Ecto neural progenitor cell (in vitro differentiated cells): Measurements from ENCODE around the gene DHRS12.
A peak's percentile ranks its signal among the peaks of the same experiment; 100 is the strongest.

ENCODE experiments used
- DNase-seq: peaks from one replicate; pipeline ENCODE4 v3.0.0-alpha.2; 2018; ENCODE audit warnings: low spot score

DHRS12 gene

GRCh38 chr13:51803422-51804294, at the start of gene DHRS12:
Gene DHRS12, minus strand, starts transcription at chr13:51804163. Its CDS starts 4,504 bp downstream, at chr13:51799659.
- DNase-seq, result peak; percentile 87

GRCh38 chr13:51849145-51850101, 45.5 kb upstream of the DHRS12 start:
- DNase-seq, result peak; percentile 73

GRCh38 chr13:51848674-51849073, 44.7 kb upstream of the DHRS12 start:
- no peak for DNase-seq

- no peak for DNase-seq
Observed at GRCh38 chr13:51846756-51847155, 42.8 kb upstream of the DHRS12 start.

- DNase-seq, result no peak
Observed at GRCh38 chr13:51845574-51846318, 41.8 kb upstream of the DHRS12 start.

- DNase-seq, result peak; percentile 83
Observed at GRCh38 chr13:51844862-51845573, 41.1 kb upstream of the DHRS12 start, which contains the start of gene TMEM272. Gene TMEM272, minus strand, starts transcription at chr13:51845177. Its CDS starts 6,647 bp downstream, at chr13:51838530.

- DNase-seq, result peak; percentile 11
Observed at GRCh38 chr13:51843529-51843928, 39.6 kb upstream of the DHRS12 start.

GRCh38 chr13:51841732-51842131, 37.8 kb upstream of the DHRS12 start:
- DNase-seq, result no peak

GRCh38 chr13:51840917-51841316, 37.0 kb upstream of the DHRS12 start:
- DNase-seq, result peak; percentile 21

GRCh38 chr13:51839711-51840540, 36.0 kb upstream of the DHRS12 start:
- peak; percentile 9 for DNase-seq

GRCh38 chr13:51838240-51838846, 34.4 kb upstream of the DHRS12 start:
- peak; percentile 32 for DNase-seq

GRCh38 chr13:51837016-51837415, 33.1 kb upstream of the DHRS12 start:
- DNase-seq, result peak; percentile 10

- peak; percentile 45 for DNase-seq
Observed at GRCh38 chr13:51834581-51835171, 30.7 kb upstream of the DHRS12 start.

- DNase-seq, result peak; percentile 29
Observed at GRCh38 chr13:51833980-51834379, 30.0 kb upstream of the DHRS12 start.

- peak; percentile 50 for DNase-seq
Observed at GRCh38 chr13:51832471-51833152, 28.6 kb upstream of the DHRS12 start.

GRCh38 chr13:51831519-51831918, 27.6 kb upstream of the DHRS12 start:
- no peak for DNase-seq

GRCh38 chr13:51829568-51829899, 25.6 kb upstream of the DHRS12 start:
- no peak for DNase-seq

- DNase-seq, result no peak
Observed at GRCh38 chr13:51828730-51829567, 25.0 kb upstream of the DHRS12 start.
